Measurements from ENCODE around the gene C3orf18. TPM values are rescaled to one million over a fixed set of nuclear protein-coding genes. Genes with fewer than 3 reads are reported as not detected.

C3orf18 gene
- total and polyA plus RNA-seq, 2 donors (not counting 3 experiments of a cell fraction or from before 2014, with no cell fraction given): 1.7 to 2.9 TPM

DNA sequence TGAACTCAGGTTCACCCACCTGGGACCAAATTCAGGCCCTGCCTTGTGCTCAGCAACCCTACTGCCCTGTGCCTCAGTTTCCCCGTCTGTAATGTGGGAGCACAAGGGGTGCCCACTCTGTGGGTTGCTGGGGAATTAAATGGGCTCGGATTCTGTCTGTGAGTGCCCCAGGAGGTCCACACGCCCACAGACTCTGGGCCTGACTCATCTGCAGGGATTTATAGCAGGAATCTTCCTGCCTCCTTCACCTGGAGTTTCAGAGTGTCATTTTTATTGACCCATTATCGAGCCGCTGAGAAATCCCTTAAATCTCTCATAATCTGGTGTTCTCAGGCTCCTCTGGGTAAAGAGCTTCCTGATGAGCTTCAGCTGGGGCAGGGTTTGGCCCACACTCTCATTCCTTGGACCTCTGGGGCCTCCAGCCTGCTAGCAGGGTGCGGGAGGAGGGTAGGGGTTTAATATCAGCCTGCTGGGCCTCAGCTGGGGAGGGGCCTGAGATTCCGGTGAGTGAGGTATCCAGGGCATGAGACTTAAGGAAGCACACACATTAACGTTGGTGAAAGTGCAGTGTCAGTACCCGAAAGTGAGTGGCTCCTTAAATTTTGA, 16.4 kb downstream of the C3orf18 start:
- FAIRE-seq (no peak), DNase-seq (ENCODE audit: low read depth, low spot score) (no peak)
- H3K9me1 ChIP-seq (replicated peaks; ENCODE audit: control insufficient read depth, extremely low read depth, insufficient read depth, low read length): no peaks in the 10 kb centered on the region
- dilution Hi-C loops (cut with MboI; ENCODE audit: extremely low pct_ligation_motif_present, low sequenced_read_pairs): no loop called here
- H3K4me2 ChIP-seq (ENCODE audit: insufficient read depth, low read length): no peak overlapping the region
- no peak overlapping the region for H2AFZ ChIP-seq (ENCODE audit: low read depth, low read length)
- H3K79me2 ChIP-seq (ENCODE audit: control insufficient read depth, insufficient read depth, low read length): no peaks in the 10 kb centered on the region
- intact Hi-C loops (cut with micrococcal nuclease): loop anchor here (2.0 kb wide), 1 partner anchor 32 kb away; no protein-coding TSS in a partner anchor
- H3K27ac ChIP-seq (ENCODE audit: insufficient read depth, low read depth, low read length): no peak overlapping the region
- H4K20me1 ChIP-seq (replicated peaks; ENCODE audit: control insufficient read depth, extremely low read depth, insufficient read depth, low read length): no peaks in the 10 kb centered on the region
- CTCF ChIA-PET: interaction anchor here (0.9 to 4.7 kb wide), 7 partner anchors 8 to 1037 kb away, joined by 3 to 36 read pairs (median 3); no protein-coding TSS in a partner anchor
- no peaks in the 10 kb centered on the region for H3K27me3 ChIP-seq (ENCODE audit: control insufficient read depth in 2 of 2, insufficient read depth in 2 of 2, low read length in 2 of 2)
- no peaks in the 10 kb centered on the region for H3K4me1 ChIP-seq (ENCODE audit: control insufficient read depth, extremely low read depth, insufficient read depth, low read length)
- no peaks in the 10 kb centered on the region for H3K9me3 ChIP-seq (replicated peaks; ENCODE audit: control insufficient read depth, insufficient read depth, low read length)
- POLR2A ChIA-PET: no interaction called here
- H3K36me3 ChIP-seq (ENCODE audit: control insufficient read depth in 2 of 2, extremely low read depth in 1 of 2, insufficient read depth in 2 of 2, low read length in 2 of 2): no peaks in the 10 kb centered on the region
- H3K4me3 ChIP-seq (replicated peaks in 1 of 3; ENCODE audit: insufficient read depth in 1 of 3, low read depth in 1 of 3, low read length in 3 of 3): no peak overlapping the region
- no peak overlapping the region for H3K9ac ChIP-seq (replicated peaks; ENCODE audit: extremely low read depth, insufficient read depth, low read length)
- TF ChIP-seq, protein P1, sequence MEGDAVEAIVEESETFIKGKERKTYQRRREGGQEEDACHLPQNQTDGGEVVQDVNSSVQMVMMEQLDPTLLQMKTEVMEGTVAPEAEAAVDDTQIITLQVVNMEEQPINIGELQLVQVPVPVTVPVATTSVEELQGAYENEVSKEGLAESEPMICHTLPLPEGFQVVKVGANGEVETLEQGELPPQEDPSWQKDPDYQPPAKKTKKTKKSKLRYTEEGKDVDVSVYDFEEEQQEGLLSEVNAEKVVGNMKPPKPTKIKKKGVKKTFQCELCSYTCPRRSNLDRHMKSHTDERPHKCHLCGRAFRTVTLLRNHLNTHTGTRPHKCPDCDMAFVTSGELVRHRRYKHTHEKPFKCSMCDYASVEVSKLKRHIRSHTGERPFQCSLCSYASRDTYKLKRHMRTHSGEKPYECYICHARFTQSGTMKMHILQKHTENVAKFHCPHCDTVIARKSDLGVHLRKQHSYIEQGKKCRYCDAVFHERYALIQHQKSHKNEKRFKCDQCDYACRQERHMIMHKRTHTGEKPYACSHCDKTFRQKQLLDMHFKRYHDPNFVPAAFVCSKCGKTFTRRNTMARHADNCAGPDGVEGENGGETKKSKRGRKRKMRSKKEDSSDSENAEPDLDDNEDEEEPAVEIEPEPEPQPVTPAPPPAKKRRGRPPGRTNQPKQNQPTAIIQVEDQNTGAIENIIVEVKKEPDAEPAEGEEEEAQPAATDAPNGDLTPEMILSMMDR (IDR thresholded peaks at IDR 0.05; ENCODE audit: extremely low read depth in 1 of 2, insufficient read depth in 1 of 2, low read depth in 1 of 2, low read length in 2 of 2): no peak
- TF ChIP-seq, protein P2, sequence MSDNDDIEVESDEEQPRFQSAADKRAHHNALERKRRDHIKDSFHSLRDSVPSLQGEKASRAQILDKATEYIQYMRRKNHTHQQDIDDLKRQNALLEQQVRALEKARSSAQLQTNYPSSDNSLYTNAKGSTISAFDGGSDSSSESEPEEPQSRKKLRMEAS (IDR thresholded peaks at IDR 0.05; ENCODE audit: insufficient read depth, insufficient read length): no peak
- no peak for TF ChIP-seq FOS (IDR thresholded peaks at IDR 0.05; ENCODE audit: borderline replicate concordance, insufficient read depth, low read length)
- TF ChIP-seq POLR2AphosphoS5 (IDR thresholded peaks at IDR 0.05; ENCODE audit: insufficient read depth, low read depth, low read length): no peak
- no peak for TF ChIP-seq EZH2 (IDR thresholded peaks at IDR 0.05; ENCODE audit: borderline replicate concordance, low read depth, low read length, severe bottlenecking)
- no peak for TF ChIP-seq JUN (IDR thresholded peaks at IDR 0.05; ENCODE audit: borderline replicate concordance, insufficient read depth, insufficient read length, low read depth)
- no peak for TF ChIP-seq MYC (IDR thresholded peaks at IDR 0.05; ENCODE audit: low read depth, low read length)
- no peak for TF ChIP-seq GATA2 (IDR thresholded peaks at IDR 0.05; ENCODE audit: insufficient read depth, insufficient read length, low read depth, low read length)
- no peak for TF ChIP-seq POLR2A (IDR thresholded peaks at IDR 0.05; ENCODE audit: low read depth, low read length)
- BruUV-seq (replicated peaks): no TSS peak

Data from endothelial cell of umbilical vein (primary cell).